GM18873 (cell line): ENCODE data around the gene TCFL5.
A peak's percentile ranks its signal among the peaks of the same experiment; 100 is the strongest.

Source experiments
- ATAC-seq: cut with Tn5 transposase; IDR thresholded peaks from one replicate; pipeline ENCODE4 v1.9.1; 2021; ENCODE audit warnings: mild to moderate bottlenecking, moderate library complexity, moderate number of reproducible peaks; ENCODE audit not compliant: unreplicated experiment, low FRiP score

The TCFL5 gene

DNA sequence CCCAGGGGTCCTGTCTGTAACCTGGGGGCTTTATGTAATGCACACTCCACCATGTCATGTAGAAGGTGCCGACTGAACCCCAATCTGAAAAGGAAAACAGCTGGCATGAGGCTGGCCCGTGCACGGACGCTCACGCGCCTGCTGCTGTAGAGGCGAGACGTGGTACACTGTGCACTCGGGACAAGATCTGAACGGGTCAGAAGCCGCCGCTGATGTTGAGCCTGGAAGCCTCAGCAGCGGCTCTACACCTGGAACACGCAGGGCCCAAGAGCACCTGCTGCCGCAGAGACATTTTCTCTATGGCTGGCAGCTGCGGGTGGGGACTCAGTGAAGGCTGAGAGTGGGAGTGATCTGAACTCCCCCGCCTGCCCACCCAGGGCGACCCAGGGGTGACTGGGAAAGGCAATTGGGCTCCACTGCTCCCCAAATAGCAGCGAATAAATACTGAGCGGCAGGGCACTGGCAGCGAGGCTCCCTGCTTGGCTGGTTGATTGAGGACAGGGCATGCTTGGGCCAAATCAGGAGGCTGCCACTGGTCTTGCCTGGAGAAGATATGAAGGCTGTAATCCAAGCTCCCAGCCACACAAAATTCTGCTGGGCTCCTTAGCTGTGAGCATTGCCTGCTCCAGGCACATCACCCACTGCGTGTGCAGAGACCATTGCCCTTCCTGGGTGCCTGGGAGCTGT, 59.5 kb downstream of the TCFL5 start:
- ATAC-seq = no peak

DNA sequence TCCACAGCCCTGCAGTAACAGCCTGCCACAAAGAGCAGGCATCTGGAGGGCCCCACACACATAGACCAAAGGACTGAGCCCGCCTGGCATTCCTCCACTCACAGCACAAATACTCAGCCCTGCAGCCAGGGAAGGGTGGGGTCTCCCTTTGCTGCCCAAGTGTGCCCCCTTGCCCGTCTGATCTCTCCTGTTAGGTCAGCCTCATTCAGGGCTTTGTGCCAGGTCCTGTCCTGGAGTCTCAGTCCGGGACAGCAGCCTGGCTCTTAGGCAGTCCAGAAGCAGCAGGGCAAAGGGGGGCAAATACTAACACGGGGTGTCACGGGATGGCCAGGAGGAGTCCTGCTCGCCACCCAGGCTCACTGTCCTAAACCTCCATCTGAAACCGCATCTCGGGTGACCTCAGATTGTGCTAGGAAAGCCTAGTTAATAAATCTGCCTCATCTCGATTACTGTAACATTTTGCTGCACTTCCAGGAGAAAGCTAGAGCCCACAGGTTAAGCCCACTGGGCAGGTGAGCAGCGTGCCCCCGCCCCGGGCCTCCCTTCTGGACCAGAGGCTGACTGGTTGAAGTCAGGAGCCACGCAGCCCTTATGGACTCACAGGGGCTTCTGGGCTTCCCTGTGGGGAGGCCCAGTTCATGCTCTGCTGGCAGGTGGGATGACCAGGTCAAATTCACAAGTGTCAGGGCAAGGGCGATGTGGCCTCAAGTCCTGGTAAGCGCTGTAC, 60.2 kb downstream of the TCFL5 start:
- ATAC-seq = no peak

DNA sequence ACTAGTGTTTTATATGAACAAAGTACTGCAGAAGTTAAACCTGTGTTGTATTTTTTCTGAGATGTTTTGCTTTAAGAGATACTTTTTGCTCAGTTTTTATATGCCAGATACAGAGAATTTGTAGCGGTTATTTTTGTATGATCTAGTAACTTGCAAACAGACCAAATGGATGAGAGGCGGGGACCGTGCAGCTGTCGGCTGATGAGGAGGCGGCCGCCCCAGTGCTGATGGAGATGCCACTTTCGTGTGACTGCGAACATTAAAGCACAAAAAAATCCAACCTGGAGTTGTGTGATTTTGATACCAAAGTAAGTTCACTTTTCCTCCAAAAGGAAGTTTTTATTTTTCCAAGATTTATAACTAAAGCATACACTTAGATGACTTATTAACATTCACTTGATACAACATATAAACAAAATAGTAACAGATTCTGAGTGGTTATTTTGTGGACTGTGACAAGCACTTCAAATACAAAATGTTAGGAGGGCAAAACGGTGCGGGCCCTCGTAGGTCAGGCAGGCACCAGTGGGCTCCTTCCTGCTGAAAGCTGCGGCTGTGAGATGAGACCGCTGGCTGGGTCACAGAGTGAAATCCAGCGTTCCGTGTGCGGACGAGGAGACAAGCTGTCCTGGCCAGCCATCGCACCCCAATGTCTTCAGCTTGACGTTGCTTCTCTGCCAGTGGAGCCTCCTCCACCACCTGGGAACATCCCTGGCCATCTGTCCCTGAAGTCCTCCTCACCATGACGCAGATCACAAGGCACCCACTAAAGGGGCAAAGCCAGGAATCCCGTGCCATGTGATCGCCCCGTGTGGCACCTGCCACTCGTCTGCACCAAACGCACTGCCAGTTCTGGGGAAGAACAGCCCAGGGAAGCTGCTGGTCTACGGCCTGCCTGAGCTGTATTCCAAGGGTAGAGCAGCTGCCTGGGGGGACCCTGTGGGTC, 61.0 kb downstream of the TCFL5 start:
- ATAC-seq = no peak

DNA sequence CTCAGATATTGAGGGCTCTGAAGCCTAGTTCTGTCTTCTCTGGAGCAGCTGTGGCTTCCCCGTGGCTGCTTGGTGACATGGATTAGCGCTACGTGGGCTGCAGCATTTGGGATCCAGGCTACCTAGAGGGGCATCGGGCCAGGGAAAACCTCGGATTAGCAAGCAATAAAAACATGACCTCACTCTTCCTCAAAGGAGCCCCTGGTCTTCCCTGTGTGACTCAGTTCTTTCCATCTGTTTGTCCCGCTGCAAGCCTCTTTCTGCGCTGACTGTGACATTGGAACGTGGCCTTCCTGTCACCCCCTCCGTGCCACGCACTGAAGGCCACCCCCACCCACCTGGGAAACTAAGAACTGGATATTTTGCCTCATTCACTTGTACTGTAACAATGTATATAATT, 61.7 kb downstream of the TCFL5 start:
- no peak for ATAC-seq

DNA sequence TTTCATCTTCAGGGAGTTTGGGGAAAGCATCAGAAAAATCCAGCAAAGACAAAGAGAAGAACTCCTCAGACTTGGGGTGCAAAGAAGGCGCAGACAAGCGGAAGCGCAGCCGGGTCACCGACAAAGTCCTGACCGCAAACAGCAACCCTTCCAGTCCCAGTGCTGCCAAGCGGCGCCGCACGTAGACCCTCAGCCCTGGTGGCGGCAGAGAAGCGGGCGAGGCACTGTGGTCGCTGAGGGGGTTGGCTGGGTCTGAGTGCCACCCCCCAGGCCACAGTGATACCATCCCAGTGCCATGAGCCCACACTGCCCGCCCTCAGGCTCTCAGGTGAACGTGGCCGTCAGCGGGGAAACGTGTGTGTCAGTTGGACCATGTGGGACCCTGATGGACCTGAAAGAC, 62.2 kb downstream of the TCFL5 start:
- no peak for ATAC-seq

DNA sequence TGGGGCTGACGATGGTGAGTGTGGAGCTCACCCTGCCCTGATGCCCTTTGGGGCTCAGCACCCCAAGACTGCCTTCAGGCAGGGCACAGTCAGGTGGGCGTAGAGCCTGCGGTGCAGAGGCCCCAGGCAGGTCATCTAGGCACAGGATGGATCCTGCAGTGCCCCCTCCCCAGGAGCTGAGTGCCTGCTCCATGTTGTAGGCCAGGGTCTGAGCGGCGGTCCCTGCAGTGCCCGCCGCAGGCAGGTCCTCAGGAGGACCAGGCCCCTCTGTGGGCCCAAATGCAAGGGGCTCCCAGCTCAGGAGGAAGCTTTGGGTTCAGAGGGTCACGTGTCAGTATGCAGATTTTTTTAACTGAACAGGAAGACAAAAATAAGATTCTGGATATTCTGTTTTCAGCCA, 62.6 kb downstream of the TCFL5 start:
- no peak for ATAC-seq

DNA sequence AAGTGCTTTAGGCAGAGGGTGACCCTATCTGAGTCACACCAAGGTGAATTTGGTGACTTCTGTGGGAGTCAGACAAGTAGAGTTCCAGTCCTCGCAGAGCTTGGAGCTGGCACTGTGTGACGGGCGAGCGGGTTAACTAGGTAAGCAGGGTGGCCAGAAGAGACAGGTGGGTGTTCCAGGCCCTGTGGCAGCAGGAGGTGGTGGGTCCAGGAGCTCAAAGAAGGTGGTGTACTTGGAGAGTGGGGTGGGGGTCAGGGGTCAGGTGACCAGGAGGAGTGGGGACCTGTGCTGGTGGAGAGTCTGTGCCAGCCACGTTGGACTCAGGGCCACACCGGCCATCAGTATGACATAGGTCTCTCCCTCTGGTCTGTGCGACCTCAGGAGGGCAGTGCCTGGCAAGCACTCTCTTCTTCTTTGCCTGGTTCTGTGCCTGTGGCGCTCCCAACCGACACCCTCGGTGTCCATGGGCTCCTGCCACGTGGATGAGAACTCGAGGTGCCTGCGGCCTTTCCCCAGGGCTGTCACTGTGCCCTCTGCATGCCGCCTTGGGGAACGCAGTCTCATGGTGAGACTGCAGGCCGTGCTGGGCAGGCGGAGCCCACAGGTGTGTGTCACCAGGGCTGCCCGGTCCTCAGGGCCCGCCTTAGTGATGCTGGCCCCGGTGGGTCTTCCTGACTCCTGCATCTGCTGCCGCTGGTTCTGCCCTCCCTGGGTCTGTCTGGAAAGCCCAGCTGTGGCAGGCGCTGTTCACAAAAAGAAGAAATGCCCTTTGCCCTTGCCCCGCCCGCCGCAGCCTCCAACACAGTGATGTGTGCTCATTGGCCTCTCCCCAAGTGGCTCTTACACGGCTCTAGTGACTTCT, 63.7 kb downstream of the TCFL5 start:
- ATAC-seq = no peak

DNA sequence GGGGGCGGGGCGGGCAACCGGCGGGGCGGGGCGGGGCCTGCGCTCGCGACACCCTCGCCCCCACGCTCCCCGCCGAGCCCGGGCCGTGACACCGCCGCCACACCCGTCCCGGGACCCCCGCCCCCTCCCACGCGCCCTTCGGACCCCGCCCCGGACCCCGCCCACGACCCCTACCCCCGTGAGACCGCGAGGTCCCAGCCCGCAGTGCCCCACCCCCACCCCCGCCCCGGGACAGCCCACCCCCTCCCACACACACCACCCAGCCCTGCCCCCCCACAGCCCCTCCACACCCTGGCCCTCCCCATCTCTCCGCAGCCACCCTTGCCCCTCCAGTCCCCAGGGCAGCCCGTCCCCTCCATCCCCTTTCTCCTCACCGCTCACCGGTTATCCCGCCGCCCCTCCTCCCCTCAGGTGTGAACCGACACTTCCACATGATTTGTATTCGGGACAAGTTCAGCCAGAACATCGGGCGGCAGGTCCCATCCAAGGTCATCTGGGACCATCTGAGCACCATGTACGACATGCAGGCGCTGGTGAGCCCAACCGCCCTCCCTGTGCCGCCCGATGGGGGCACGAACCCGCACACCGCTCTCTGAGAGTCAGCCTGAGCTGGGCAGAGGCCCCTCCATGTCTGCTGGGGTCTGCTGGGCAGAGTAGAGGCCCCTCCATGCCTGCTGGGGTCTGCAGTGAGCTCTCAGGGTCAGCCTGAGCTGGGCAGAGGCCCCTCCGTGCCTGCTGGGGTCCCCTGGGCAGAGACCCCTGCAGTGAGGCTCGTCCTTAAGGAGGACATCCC, 64.7 kb downstream of the TCFL5 start:
- no peak for ATAC-seq

DNA sequence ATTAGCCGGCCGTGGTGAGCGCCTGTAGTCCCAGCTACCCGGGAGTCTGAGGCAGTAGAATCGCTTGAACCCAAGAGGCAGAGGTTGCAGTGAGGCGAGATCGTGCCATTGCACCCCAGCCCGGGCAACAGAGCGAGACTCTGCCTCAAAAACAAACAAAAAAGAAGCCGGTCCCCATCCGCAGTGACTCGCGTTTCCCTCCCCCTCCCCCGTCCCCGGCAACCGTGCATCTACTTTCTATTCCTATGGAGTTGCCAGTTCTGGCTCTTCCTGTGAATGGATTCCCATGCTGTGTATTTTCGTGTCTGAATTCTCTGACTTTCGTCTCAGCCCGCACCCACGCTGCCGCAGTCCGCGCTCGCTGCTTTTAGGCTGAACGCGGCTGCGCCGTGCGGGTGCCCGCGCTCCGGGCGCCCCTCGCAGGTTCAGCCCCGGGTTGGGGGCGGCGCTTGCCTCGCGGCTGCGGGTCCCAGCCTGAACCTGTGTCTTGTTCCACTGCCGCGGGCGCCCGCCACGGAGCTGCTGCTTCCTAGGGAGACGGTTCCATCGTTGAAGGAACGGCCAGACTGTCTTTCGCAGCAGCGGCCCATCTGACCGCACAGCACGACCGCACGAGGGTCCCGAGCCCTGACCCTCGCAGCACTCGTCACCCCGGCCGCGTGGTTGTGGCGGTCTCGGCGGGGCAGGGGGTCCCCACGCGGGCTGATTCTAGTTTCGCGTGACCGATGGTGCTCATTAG, 66.4 kb downstream of the TCFL5 start:
- ATAC-seq = no peak

DNA sequence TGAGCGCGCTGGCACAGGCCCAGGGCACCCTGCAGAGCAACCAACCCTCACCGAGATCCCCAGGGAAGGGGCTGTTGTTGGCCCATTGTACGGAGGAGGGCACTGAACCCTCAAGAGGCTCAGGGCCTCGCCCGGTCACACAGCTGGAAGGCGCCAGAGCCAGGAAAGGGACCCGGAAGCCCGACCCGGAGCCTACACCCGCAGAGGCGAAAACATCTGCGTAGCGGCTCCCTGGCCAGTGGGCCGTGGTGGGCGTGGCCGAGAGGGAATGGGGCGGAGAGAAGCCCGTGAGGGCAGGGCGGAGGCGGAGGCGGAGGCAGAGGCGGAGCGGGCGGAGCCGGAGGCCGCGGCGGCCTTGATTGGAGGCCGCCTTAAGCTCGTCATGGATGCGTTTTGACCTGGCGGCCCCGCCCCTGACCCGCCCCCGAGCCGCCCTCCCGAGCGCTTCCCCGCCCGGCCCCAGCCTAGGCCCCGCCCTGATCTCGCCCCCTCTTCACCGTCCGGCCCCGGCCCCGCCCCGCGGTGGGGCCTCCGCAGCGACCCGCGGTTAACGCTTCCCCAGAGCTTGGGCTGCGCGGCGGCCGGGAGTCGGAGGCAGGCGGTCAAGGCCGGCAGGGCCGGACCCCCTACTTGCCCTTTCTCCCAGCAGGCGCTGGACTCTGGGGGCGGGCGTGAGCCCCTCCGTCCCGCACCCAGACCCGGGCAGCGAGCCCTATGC, 67.5 kb downstream of the TCFL5 start:
- peak; percentile 56 for ATAC-seq

DNA sequence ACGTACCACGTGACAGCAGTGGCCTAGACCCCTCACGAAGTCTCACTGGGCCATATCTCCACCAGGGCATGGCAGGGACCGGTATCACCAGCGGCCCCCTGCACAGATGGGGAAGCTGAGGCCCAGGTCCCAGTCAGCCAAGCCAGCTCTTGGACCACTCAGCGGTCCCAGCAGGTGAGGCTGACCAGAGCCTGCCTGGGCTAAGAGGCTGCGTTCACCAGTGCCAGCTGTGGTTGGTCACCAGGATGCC, 67.9 kb downstream of the TCFL5 start:
- no peak for ATAC-seq

DNA sequence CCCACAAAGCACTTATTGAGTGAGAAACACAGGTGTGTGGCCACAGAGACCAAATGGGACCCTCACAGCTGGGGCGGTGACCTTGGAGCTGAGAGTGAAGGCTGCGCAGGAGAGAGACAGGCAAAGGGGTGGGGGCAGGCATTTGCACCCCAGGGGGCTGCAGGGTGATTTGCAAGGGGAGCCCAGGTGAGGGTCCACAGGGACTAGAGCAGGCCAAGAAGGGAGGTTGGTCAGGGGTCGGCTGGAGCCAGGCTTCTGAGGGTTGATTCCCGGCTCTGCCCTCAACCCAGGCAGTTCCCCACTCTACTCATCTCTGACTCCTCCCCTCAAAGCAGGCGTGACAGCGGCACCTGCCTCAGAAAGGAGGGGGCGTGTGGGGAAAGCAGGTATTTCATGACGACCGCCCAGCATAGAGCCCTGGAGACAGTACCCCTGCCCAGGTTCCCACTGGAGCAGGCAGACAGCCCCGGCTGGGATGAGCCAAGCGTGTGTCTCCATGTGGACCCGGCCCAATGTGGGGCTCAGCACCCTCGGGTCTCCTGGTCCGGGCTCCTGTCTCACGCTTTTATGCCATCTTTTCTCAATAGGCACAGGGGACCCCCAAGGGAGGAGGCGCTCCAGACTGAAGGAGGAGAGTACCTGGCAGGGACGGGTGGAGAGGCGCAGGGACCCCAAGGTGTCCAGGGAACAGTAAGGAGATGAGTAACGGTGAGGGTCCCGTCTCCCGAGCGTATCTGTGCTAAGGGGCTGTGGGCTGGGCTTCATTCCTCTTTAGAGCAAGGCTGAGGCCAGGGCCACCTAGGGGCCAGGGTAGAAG, 68.5 kb downstream of the TCFL5 start:
- ATAC-seq = no peak

DNA sequence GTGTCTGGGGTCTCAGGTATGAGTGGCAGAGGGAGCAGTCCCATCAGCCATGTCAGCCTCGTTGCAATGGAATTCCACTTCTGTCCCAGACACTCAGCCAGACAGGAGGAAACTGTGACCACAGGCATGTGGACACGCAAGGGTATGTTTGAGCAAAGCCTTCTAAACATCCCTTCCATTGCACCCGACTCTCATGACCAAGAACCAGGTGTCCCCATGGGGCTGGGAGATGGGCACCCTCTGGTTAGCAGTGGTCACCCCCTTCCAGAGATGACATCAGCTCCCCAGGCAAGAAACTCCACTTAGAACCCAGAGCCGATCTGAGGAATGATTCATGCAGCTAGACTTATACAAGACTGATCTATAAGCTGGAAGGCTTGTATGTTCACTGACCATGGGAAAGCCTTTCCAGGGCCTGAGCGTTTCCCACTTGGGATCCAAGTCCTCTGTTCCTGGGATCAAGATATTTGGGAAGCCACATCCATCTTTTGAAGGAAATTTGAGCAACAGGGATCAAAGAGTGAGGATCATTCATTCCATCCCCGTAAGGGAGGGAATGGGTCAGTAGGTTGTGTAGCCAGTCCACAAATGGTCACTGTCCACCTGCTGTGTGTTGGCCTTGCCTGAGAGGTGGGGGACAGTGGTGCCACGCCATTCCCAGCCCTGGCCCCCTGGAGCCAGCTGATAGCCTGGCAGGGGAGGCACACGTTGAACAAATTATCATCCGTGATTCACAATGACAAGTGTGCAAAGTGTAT, 69.3 kb downstream of the TCFL5 start:
- no peak for ATAC-seq

DNA sequence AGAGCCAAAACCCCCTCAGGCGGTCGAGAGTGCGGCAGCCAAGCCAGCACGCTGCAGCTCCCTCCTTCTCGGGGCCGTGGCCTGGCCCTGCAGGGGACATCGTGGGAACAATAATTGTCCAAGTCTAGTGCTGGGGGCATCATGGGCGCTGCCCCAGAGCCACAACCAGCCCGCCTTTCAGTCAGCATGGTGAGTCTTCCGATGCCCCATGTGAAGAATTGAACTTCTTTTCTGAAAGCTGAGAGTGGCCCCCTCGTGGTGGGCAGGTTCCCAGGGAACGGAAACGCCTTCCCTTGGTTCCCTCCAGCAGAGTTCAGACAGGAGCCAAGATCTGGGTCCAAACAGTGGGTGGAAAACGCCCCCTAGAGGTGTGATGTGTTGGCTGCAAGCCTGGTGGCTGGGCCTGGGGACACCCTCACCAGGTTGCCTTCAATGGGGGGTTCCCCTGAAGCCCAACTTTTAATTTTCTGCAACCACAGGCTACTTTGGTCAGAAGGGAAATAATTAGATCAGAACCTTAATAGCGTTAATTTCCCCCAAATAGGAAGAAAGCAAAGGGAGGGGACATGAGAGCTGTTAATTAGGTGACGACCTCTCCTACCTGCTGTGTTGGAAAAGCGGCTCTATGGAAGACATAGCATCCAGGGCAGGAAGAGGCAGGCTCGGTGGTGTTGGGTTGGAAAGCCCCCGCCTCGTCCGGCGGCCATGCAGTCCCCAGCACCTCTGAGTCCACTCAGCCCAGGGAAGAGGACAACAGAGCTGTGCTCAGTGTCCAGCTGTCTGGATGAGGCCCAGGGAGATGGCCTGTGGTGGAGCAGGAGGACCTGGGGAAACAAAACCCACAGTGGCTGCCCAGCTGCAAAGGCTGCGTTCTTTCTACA, 70.1 kb downstream of the TCFL5 start:
- no peak for ATAC-seq
